Measurements from ENCODE around the gene PLEKHG3. TPM values are rescaled to one million over a fixed set of nuclear protein-coding genes. Genes with fewer than 3 reads are reported as not detected.
A peak's percentile ranks its signal among the peaks of the same experiment; 100 is the strongest.
"Not testable (repeated sequence)": the region's sequence is repeated elsewhere in the genome, so short reads cannot be mapped to it uniquely, and the experiment has no call there.

PLEKHG3 gene
- total RNA-seq = 1 to 10 TPM; 2.4 to 8.8 TPM

DNA sequence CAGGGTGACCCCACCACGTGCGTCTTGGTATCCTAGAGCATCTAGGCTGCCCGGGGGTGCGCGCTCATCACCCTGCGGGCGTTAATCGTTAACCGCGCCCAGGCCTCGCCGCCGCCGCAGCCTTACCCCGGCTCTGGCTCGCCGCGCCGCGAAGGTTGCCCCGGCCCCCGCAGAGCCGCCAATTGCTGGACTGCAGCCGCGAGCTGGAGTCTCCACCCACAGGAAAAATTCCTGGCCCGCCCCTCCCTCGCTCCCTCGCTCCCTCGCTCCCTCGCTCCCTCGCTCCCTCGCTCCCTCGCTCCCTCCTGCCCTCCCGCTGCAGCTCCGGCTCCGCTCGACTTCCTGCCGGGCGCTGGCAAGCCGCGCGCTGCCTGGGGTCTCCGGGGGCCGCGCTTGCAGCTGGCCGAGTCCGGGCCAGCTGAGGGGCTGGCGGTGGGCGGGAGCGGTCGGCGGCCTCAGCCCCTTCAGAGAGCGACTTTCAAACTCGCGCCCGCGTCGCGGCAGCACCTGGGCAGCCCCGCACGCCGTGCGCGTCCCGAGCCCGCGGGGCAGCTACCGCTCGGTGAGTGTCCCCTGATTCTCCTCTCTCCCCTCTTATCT is at the start of gene PLEKHG3:
Gene PLEKHG3 (plus strand): TSS at position 282 of the 600 bp plus-strand sequence. CDS start 23,208 bp downstream, outside the sequence.
- Mint-ChIP-seq H3K27ac (no peak within 1 kb of the TSS), H3K36me3 (ENCODE audit: insufficient read depth in 2 of 2) (peaks cover 0 to 1% of the 10 kb centered on the region in 2 donors), H3K4me1 (ENCODE audit: low read depth) (peaks cover 35% of the 10 kb centered on the region), H3K9me3 (no peaks in the 10 kb centered on the region), H3K27me3 (ENCODE audit: low read depth) (peaks cover 45% of the 10 kb centered on the region), H3K4me3 (peak within 1 kb of the TSS; percentile 72 to 80)
- DNase-seq = peak; percentile 29 to 45
- peak; percentile 43 to 48 for ATAC-seq (replicated peaks in 1 of 2)

GRCh38 chr14:64654901-64655300 is 49.3 kb upstream of the PLEKHG3 start:
- no peak for DNase-seq
- Mint-ChIP-seq H3K9me3 (no peaks in the 10 kb centered on the region), H3K36me3 (ENCODE audit: insufficient read depth in 2 of 2) (no peaks in the 10 kb centered on the region), H3K27me3 (ENCODE audit: low read depth) (peaks cover 18% of the 10 kb centered on the region), H3K4me1 (ENCODE audit: low read depth) (peaks cover 19% of the 10 kb centered on the region), H3K27ac (no peak overlapping the region), H3K4me3 (no peak overlapping the region)
- ATAC-seq (replicated peaks in 1 of 2) = no peak

DNA sequence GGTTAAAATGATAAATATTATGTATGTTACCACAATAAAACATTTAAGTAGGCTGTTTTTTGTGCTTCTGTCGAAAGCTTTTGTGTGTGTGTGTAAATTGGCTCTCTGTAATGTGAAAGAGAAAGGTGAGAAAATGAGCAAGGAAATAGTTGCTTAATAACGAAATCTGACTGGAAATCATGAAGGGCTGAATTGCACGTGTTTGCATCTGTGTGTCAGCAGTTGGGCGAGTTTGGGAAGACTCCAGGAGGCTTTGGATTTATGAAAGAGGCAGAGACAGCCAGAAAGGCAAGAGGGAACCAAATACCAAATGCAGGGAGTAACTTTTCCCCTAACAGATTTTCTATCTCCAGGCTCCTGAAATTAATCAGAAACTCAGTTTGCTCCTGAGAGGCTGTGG is 47.2 kb upstream of the PLEKHG3 start:
- Mint-ChIP-seq H3K4me3 (no peak overlapping the region), H3K36me3 (ENCODE audit: insufficient read depth in 2 of 2) (no peaks in the 10 kb centered on the region), H3K4me1 (ENCODE audit: low read depth) (peaks cover 19% of the 10 kb centered on the region), H3K9me3 (no peaks in the 10 kb centered on the region), H3K27ac (no peak overlapping the region), H3K27me3 (ENCODE audit: low read depth) (peaks cover 23% of the 10 kb centered on the region)
- no peak for ATAC-seq (replicated peaks in 1 of 2)
- no peak for DNase-seq

DNA sequence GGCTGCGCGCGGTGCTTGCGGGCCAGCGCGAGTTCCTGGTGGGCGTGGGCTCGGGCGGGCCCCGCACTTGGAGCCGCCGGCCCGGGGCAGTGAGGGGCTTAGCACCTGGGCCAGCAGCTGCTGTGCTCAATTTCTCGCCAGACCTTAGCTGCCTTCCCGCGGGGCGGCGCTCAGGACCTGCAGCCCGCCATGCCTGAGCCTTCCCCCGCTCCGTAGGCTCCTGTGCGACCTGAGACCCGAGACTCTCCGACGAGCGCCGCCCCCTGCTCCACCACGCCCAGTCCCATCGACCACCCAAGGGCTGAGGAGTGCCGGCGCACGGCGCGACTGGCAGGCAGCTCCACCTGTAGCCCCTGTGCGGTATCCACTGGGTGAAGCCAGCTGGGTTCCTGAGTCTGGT is 46.0 kb upstream of the PLEKHG3 start:
- no peaks in the 10 kb centered on the region for H3K36me3 Mint-ChIP-seq (ENCODE audit: insufficient read depth in 2 of 2)
- no peak for ATAC-seq (replicated peaks in 1 of 2)
- no peak overlapping the region for H3K4me3 Mint-ChIP-seq
- H3K9me3 Mint-ChIP-seq = no peaks in the 10 kb centered on the region
- H3K27me3 Mint-ChIP-seq (ENCODE audit: low read depth) = peaks cover 28% of the 10 kb centered on the region
- DNase-seq = no peak
- H3K4me1 Mint-ChIP-seq (ENCODE audit: low read depth) = peaks cover 19% of the 10 kb centered on the region
- no peak overlapping the region for H3K27ac Mint-ChIP-seq

DNA sequence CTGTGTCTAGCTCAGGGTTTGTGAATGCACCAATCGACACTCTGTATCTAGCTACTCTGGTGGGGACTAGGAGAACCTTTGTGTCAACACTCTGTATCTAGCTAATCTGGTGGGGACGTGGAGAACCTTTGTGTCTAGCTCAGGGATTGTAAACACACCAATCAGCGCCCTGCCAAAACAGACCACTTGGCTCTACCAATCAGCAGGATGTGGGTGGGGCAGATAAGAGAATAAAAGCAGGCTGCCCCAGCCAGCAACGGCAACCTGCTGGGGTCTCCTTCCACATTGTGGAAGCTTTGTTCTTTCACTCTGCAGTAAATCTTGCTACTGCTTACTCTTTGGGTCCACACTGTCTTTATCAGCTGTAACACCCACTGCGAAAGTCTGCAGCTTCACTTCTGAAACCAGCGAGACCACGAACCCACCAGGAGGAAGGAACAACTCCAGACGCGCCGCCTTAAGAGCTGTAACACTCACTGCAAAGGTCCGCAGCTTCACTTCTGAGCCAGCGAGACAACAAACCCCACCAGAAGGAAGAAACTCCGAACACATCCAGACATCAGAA is 45.4 kb upstream of the PLEKHG3 start:
- not testable (repeated sequence) for H3K36me3 Mint-ChIP-seq (ENCODE audit: insufficient read depth in 2 of 2); ATAC-seq (replicated peaks in 1 of 2); H3K27ac Mint-ChIP-seq; DNase-seq; H3K9me3 Mint-ChIP-seq
- Mint-ChIP-seq H3K27me3 (ENCODE audit: low read depth) (peaks cover 28% of the 10 kb centered on the region), H3K4me1 (ENCODE audit: low read depth) (peaks cover 19% of the 10 kb centered on the region), H3K4me3 (peak overlapping the region; percentile 68 to 78)

GRCh38 chr14:64659366-64659765 is 44.9 kb upstream of the PLEKHG3 start:
- Mint-ChIP-seq H3K4me3 (peak overlapping the region in 1 of 2 donors; percentile 78), H3K4me1 (ENCODE audit: low read depth) (peaks cover 13% of the 10 kb centered on the region), H3K27ac (no peak overlapping the region), H3K9me3 (no peaks in the 10 kb centered on the region), H3K27me3 (ENCODE audit: low read depth) (peaks cover 28% of the 10 kb centered on the region), H3K36me3 (ENCODE audit: insufficient read depth in 2 of 2) (no peaks in the 10 kb centered on the region)
- DNase-seq (no peak), ATAC-seq (replicated peaks in 1 of 2) (no peak)

DNA sequence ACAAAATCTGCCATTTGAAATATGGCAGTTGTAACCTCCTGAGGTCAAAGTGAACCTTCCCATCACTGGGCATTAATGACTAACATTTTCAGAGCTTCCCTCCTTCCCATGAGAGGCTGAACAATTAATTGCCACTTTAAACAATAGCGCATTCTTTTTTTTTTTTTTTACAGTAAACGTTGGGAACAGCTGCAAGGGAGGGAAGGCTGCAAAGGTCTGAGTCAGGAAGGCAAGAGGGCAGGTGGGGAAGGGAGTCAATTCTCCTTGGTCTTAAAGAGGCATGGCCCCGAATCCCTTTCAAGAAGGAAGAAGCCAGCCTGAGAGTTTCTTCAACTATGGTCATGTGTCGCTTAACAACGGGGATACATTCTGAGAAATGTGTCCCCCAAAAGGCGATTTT is 41.0 kb upstream of the PLEKHG3 start:
- no peak for DNase-seq
- peaks cover 28% of the 10 kb centered on the region for H3K27me3 Mint-ChIP-seq (ENCODE audit: low read depth)
- no peak for ATAC-seq (replicated peaks in 1 of 2)
- H3K4me3 Mint-ChIP-seq = no peak overlapping the region
- no peaks in the 10 kb centered on the region for H3K9me3 Mint-ChIP-seq
- peaks cover 9% of the 10 kb centered on the region for H3K4me1 Mint-ChIP-seq (ENCODE audit: low read depth)
- no peaks in the 10 kb centered on the region for H3K36me3 Mint-ChIP-seq (ENCODE audit: insufficient read depth in 2 of 2)
- no peak overlapping the region for H3K27ac Mint-ChIP-seq

- H3K27me3 Mint-ChIP-seq (ENCODE audit: low read depth) = no peaks in the 10 kb centered on the region
Measured at GRCh38 chr14:64671591-64671990, 32.6 kb upstream of the PLEKHG3 start.

GRCh38 chr14:64673316-64673715 is 30.9 kb upstream of the PLEKHG3 start:
- Mint-ChIP-seq H3K9me3 (peaks cover 1 to 3% of the 10 kb centered on the region in 2 donors), H3K36me3 (ENCODE audit: insufficient read depth in 2 of 2) (peaks cover 1 to 2% of the 10 kb centered on the region in 2 donors), H3K4me3 (no peak overlapping the region), H3K27ac (no peak overlapping the region), H3K27me3 (ENCODE audit: low read depth) (no peaks in the 10 kb centered on the region), H3K4me1 (ENCODE audit: low read depth) (peaks cover 14% of the 10 kb centered on the region)
- ATAC-seq (replicated peaks in 1 of 2) = peak in 1 of 2 donors; percentile 18
- DNase-seq = no peak

More at GRCh38 chr14:64671591-64671990, 32.6 kb upstream of the PLEKHG3 start:
- Mint-ChIP-seq H3K9me3 (peaks cover 1 to 3% of the 10 kb centered on the region in 2 donors), H3K36me3 (ENCODE audit: insufficient read depth in 2 of 2) (peaks cover 1 to 2% of the 10 kb centered on the region in 2 donors), H3K27ac (no peak overlapping the region), H3K4me1 (ENCODE audit: low read depth) (peaks cover 14% of the 10 kb centered on the region), H3K4me3 (no peak overlapping the region)
- DNase-seq = peak in 1 of 2 donors; percentile 19
- peak; percentile 57 to 58 for ATAC-seq (replicated peaks in 1 of 2)

- peak; percentile 64 to 67 for ATAC-seq (replicated peaks in 1 of 2)
- DNase-seq = peak; percentile 36 to 46
- Mint-ChIP-seq H3K27me3 (ENCODE audit: low read depth) (no peaks in the 10 kb centered on the region), H3K27ac (no peak overlapping the region), H3K36me3 (ENCODE audit: insufficient read depth in 2 of 2) (peaks cover 1 to 2% of the 10 kb centered on the region in 2 donors), H3K4me1 (ENCODE audit: low read depth) (peaks cover 14% of the 10 kb centered on the region), H3K9me3 (peaks cover 1 to 3% of the 10 kb centered on the region in 2 donors), H3K4me3 (no peak overlapping the region)
Measured at GRCh38 chr14:64673748-64674147, 30.5 kb upstream of the PLEKHG3 start.

DNA sequence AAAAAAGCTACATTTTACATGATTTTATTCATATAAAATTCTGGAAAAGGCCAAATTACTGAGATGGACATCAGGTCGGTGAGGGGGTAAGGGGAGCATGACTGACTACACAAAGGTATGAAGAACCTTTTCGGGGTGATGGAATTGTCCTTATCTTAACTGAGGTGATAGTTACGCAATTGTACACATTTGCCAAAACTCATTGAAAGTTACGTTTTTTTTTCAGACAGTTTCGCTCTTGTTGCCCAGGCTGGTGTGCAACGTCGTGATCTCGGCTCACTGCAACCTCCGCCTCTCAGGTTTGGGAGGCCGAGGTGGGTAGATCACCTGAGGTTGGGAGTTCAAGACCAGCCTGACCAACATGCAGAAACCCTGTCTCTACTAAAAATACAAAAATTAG is 29.4 kb upstream of the PLEKHG3 start:
- ATAC-seq (replicated peaks in 1 of 2) = no peak
- no peaks in the 10 kb centered on the region for H3K27me3 Mint-ChIP-seq (ENCODE audit: low read depth)
- peaks cover 1 to 2% of the 10 kb centered on the region in 2 donors for H3K36me3 Mint-ChIP-seq (ENCODE audit: insufficient read depth in 2 of 2)
- H3K9me3 Mint-ChIP-seq = peaks cover 1 to 3% of the 10 kb centered on the region in 2 donors
- H3K4me3 Mint-ChIP-seq = no peak overlapping the region
- H3K4me1 Mint-ChIP-seq (ENCODE audit: low read depth) = peaks cover 14% of the 10 kb centered on the region
- H3K27ac Mint-ChIP-seq = no peak overlapping the region
- no peak for DNase-seq

GRCh38 chr14:64675312-64675711 is 28.9 kb upstream of the PLEKHG3 start:
- Mint-ChIP-seq H3K4me1 (ENCODE audit: low read depth) (peaks cover 19% of the 10 kb centered on the region), H3K9me3 (peaks cover 1 to 3% of the 10 kb centered on the region in 2 donors), H3K27me3 (ENCODE audit: low read depth) (no peaks in the 10 kb centered on the region), H3K4me3 (no peak overlapping the region), H3K27ac (no peak overlapping the region), H3K36me3 (ENCODE audit: insufficient read depth in 2 of 2) (peaks cover 1 to 2% of the 10 kb centered on the region in 2 donors)
- ATAC-seq (replicated peaks in 1 of 2) (no peak), DNase-seq (no peak)

- Mint-ChIP-seq H3K4me1 (ENCODE audit: low read depth) (peaks cover 22% of the 10 kb centered on the region), H3K4me3 (no peak overlapping the region)
Measured at GRCh38 chr14:64676410-64677008, 27.7 kb upstream of the PLEKHG3 start.

More at GRCh38 chr14:64676410-64677008, 27.7 kb upstream of the PLEKHG3 start:
- H3K27ac Mint-ChIP-seq = peak overlapping the region; percentile 11
- DNase-seq (no peak), ATAC-seq (replicated peaks in 1 of 2) (peak; percentile 38 to 65)
- H3K36me3 Mint-ChIP-seq (ENCODE audit: insufficient read depth in 2 of 2) = peaks cover 1 to 2% of the 10 kb centered on the region in 2 donors
- H3K9me3 Mint-ChIP-seq = peaks cover 1 to 3% of the 10 kb centered on the region in 2 donors
- no peaks in the 10 kb centered on the region for H3K27me3 Mint-ChIP-seq (ENCODE audit: low read depth)
